NCI-H2227 (cell line): ENCODE measurements around the gene HAVCR2.
"Not testable (repeated sequence)": the region's sequence is repeated elsewhere in the genome, so short reads cannot be mapped to it uniquely, and the experiment has no call there.

Experiments used
- DNase-seq: peaks from one replicate; lab custom pipeline; 2025; ENCODE audit not compliant: unreplicated experiment; lab: John Stamatoyannopoulos, UW

HAVCR2 gene

DNA sequence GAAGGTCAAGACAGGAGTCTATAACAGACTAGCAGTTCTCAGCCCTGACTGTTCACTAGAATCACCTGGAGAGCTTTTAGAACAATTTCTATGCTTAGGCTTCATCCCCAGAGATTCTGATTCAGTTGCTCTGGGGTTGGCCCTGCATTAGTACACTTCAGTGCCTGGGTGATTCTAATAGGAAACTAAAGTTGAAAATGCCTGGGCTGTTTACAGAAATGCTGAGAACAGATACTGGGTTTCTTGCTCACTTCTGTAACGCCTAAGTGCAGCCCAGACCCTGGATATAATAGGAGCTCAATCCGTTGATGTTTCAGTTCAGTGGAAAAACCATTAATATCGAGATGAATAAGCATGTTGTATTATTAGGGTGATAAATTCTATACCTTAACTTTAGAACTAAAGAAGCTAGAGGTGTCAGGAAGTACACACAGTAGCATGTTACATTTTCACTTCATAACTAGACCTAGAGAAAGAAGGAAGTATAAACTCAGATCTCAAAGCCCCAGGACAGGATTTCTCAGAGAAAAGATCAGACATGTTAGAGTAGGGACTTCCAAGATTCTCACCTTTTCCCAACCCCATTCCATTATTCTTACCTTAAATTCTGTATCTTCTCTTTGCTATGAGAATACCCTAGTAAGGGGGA, 20.4 kb downstream of the HAVCR2 start:
- no peak for DNase-seq

GRCh38 chr5:157086751-157087359, 22.0 kb downstream of the HAVCR2 start:
- DNase-seq, result no peak

DNA sequence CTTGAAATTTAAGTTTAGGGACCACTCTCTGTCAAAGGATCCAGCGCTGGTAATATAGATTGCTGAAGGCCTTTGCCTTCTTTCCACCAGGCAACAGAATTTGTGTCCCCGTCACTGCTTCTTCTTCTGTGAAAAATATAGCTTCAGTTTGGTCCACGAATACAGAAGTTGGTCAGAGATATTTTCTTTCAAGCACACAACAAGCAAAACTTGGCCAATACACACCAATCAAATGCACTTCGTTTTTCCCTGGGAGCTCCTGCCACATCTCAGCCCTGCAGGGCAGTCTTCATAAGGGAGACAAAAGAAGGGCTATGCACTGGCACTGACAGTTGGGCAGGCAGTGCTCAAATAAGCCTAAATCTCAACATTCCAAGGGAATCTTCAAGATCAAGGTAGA, 22.9 kb downstream of the HAVCR2 start:
- DNase-seq, result no peak

- DNase-seq, result no peak
Observed at GRCh38 chr5:157080286-157080685, 28.6 kb downstream of the HAVCR2 start.

GRCh38 chr5:157076558-157076957, 32.3 kb downstream of the HAVCR2 start:
- no peak for DNase-seq

DNA sequence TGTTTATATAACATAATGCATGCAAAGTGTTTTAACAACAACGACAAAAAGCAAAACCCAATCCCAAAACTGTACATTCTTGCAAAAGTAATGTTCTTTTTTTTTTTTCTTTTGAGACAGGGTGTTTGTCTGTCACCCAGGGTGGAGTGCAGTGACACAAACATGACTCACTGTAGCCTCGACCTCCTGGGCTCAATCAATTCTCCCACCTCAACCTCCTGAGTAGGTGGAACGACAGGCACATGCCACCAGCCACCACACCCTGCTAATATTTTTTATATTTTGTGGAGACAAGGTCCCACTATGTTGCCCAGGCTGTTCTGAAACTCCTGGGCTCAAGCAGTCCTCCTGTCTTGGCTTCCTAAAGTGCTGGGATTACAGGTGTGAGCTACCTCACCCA, 36.3 kb downstream of the HAVCR2 start:
- DNase-seq, result no peak

DNA sequence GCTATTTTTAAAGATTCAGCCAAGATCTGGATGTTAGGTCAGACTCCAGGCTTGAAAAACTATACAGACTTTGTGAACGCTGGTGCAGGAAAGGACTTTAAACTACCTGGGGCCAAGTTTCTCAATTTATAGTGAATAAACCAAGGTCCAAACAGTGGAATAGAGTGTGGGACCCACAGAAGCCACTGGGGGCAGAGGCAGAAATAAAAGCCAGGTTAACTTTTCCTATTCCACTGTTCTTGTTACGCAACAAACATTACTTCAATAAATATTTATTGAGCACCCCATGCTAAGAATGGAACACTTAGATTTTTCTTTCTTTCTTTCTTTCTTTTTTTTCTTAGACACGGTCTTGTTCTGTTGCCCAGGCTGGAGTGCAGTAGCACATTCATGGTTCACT, 38.9 kb downstream of the HAVCR2 start:
- DNase-seq, result no peak

- no peak for DNase-seq
Observed at GRCh38 chr5:157068785-157069184, 40.1 kb downstream of the HAVCR2 start.

DNA sequence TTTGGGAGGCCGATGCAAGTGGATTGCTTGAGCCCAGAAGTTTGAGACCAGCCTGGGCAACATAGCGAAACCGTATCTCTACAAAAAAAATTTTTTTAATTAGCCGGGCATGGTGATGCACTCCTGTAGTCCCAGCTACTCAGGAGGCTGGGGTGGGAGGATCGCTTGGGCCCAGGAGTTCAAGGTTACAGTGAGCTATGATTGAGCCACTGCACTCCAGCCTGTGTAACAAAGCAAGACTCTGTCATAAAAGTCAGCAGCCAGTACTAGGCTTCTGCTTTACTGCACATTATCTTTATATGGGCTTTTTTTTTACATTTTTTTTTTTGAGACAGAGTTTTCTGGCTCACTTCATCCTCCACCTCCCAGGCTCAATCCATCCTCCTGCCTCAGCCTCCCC, 40.5 kb downstream of the HAVCR2 start:
- DNase-seq, result no peak

- no peak for DNase-seq
Observed at GRCh38 chr5:157067005-157067404, 41.8 kb downstream of the HAVCR2 start.

DNA sequence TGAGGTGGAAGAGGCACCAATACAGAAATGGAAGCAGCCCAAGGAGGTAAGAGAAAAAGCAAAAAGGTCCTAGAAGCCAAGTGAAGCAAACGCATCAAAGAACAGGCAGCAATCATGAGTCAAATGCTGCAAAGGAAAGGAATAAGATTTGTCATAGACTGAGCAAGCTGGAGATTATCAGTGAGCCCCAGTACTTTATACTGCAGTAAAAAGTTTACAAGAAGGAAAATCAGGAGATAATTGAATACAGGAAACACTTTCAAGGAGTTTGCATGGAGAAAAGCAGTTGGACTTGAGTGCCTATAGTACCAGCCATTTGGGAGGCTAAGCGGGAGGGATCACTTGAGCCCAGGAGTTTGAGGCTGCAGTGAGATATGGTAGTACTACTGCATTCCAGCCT, 42.8 kb downstream of the HAVCR2 start:
- DNase-seq, result no peak

GRCh38 chr5:157063776-157064430, 44.9 kb downstream of the HAVCR2 start:
- no peak for DNase-seq

DNA sequence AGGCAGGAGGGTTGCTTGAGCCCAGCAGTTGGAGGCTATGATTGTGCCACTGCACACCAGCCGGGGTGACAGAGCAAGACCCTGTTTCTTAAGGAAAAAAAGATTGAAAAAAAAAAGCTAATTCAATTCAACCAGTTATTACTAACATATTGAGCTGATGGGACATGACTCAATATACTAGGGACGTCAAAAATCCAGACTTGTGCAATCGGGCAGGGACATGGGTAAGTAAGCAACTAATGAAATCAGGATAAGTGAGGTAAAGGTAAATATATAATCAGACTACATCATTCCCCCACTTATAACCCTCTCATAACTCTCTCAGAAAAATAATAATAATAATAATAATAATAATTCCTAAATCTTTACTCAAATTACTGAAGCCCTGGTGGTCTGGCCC, 49.0 kb downstream of the HAVCR2 start:
- no peak for DNase-seq

DNA sequence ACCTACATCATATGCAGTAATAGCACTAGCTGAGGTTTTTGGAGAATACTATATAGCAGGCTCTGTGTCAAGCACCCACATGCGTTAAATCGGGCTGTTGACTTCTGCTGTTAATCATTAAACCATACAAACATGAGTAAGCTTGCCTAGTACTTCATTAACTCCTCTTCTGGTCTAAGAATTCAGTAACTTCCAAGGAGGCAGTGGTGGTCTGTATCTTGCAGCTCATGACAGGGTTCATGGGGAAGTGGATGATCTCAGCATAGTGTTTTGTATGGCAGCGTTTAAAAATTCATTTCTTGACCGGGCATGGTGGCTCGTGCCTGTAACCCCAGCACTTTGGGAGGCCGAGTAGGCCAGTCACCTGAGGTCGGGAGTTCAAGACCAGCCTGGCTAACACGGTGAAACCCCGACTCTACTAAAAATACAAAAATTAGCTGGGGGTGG, 49.7 kb downstream of the HAVCR2 start, which contains the start of gene HAVCR1:
TSS of gene HAVCR1 (minus strand) at position 24 of the 447 bp plus-strand sequence. CDS start 1,173 bp downstream, outside the sequence.
- DNase-seq, result no peak

GRCh38 chr5:157057459-157058370, 51.1 kb downstream of the HAVCR2 start:
- DNase-seq, result no peak

DNA sequence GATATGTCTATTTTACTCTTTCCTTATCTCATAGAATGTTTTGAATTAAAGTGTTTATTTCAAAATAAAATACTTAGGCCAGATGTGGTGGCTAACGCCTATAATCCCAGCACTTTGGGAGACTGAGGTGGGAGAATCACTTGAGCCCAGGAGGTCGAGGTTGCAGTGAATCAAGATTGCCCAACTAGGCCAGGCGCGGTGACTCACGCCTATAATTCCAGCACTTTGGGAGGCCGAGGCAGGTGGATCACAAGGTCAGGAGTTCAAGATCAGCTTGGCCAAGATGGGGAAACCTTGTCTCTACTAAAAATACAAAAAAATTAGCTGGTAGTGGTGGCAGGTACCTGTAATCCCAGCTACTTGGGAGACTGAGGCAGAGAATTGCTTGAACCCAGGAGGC, 52.0 kb downstream of the HAVCR2 start:
- DNase-seq, result not testable (repeated sequence)

DNA sequence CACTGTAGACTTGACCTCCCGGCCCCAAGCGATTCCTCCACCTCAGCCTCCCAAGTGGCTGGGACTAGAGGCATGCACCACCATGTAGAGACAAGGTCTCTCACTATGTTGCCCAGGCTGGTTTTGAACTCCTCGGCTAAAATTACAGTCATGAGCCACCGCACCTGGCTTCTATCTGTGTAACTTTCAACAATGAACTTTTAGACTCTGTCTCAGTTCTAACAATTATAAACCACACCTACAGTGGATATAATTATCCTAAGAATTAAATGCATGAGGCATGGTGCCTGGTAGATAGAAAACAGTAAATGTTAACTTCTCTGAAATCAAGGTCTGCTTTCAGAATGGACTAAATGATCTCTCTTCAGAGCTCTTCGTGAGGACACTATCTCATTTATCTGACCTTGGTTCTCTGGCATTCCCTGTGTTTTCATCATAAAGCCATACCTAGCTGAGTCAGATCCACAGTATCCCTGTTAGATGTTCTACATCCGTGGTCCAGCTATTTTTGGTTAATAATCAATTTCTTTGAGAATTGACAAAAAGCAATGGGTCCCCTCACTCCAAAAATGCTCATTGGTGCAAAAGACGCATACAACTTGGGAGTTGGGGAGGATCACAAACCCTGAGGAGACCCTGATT, 57.1 kb downstream of the HAVCR2 start:
- DNase-seq, result no peak

- DNase-seq, result no peak
Observed at GRCh38 chr5:157050050-157050449, 58.8 kb downstream of the HAVCR2 start.

GRCh38 chr5:157049605-157050004, 59.2 kb downstream of the HAVCR2 start:
- DNase-seq, result no peak

- no peak for DNase-seq
Observed at GRCh38 chr5:157047898-157048297, 60.9 kb downstream of the HAVCR2 start.

DNA sequence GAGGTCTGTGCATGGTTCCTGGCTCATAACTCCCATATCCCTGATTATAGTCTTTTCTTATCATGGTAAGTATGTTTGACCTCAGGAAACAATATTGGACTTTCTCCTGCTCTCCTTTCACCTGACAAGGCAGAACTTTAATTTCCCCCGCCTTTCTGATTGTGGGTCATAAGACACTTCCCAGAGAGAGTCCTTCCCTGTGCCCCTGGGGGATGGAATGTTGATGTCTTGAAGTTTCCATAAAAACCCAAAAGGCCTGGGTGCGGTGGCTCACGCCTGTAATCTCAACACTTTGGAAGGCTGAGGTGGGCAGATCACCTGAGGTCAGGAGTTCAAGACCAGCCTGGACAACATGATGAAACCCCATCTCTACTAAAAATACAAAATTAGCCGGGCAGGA, 61.8 kb downstream of the HAVCR2 start:
- not testable (repeated sequence) for DNase-seq
